Erythroblast (primary cell): ENCODE data around the gene IGSF9B.

Experiments used
- GATA1 ChIP-seq: IDR thresholded peaks from 2 replicates; pipeline ENCODE4 v1.6.1; 2011; ENCODE audit warnings: low read depth, mild to moderate bottlenecking, control low read depth, low read length, moderate library complexity
- POLR2A ChIP-seq: IDR thresholded peaks from 2 replicates; pipeline ENCODE4 v1.6.1; 2011; ENCODE audit warnings: mild to moderate bottlenecking, low read length

- no peak for TF ChIP-seq GATA1
- no peak for TF ChIP-seq POLR2A
Observed at GRCh38 chr11:133981156-133981555, 24.4 kb upstream of the IGSF9B start.
